Peyer's patch (tissue), 4 donors: Measurements from ENCODE around the gene GCLC. TPM values are rescaled to one million over a fixed set of nuclear protein-coding genes. Genes with fewer than 3 reads are reported as not detected.

Source experiments
- DNase-seq, 3 donors: peaks; one replicate each; pipeline ENCODE4 v3.0.0-alpha.2; 2017 to 2019
- H3K27ac ChIP-seq, 4 donors: fragments of 200-600 bp; sonication (generic); one replicate each; pipeline ENCODE4 v1.5.1; 2016 to 2019
- H3K27me3 ChIP-seq, 2 donors: fragments of 200-600 bp; sonication (generic); one replicate each; pipeline ENCODE4 v1.5.1; 2019
- H3K36me3 ChIP-seq, 3 donors: fragments of 200-600 bp; sonication (generic); one replicate each; pipeline ENCODE4 v1.5.1; 2016 to 2019
- H3K4me1 ChIP-seq, 4 donors: fragments of 200-600 bp; sonication (generic); one replicate each; pipeline ENCODE4 v1.5.1; 2016 to 2019
- H3K4me3 ChIP-seq, 4 donors: fragments of 200-600 bp; sonication (generic); 1 replicate in 3 of 4; 2 replicates in 1 of 4; pipeline ENCODE4 v1.5.1; 2016 to 2019; ENCODE audit warnings: mild to moderate bottlenecking in 1 of 4
- H3K9me3 ChIP-seq, 4 donors: fragments of 200-600 bp; sonication (generic); one replicate each; pipeline ENCODE4 v1.5.1; 2016 to 2019; ENCODE audit warnings: mild to moderate bottlenecking in 1 of 4
- POLR2A ChIP-seq, 2 donors: fragments of 450-650 bp; IDR thresholded peaks; one replicate each; pipeline ENCODE4 v1.5.1; 2017; ENCODE audit warnings: antibody characterized with exemption in 2 of 2, mild to moderate bottlenecking in 2 of 2, moderate library complexity in 2 of 2
- total RNA-seq, 4 donors: library from RNA; depleted of rRNA; stranded (reverse); fragments of >200 nt; gene quantifications; one replicate each; pipeline ENCODE4 v1.1.0, GENCODE V29; 2016
- TF ChIP-seq, protein P1 (sequence below), 6 experiments: fragments of 450-650 bp in 4 of 6; fragments of 200-600 bp in 2 of 6; sonication (generic) in 1 of 6; IDR thresholded peaks; one replicate each; pipeline ENCODE4 v1.5.1; 2017 to 2019; ENCODE audit warnings: antibody characterized with exemption in 6 of 6, mild to moderate bottlenecking in 3 of 6, moderate library complexity in 1 of 6

The GCLC gene
- total RNA-seq, 4 donors from 2014 or later, result 77.5 to 143 (median 126) TPM

DNA sequence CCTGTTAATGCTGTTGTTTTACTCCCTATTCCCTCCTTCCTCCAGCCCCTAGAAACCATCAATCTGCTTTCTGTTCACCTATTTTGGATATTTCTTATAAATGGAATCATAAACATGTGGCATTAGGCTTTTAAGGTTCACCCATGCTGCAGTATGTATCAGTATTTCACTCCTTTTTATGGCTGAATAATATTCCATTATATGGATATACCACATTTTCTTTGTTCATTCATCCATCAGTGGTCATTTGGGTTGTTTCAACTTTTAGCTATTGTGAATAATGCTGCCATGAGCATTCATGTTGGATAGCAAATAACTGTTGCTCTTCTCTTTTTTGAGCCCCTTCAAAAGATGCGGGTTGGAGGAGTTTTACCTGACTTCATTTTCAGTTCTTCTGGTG, 89.2 kb downstream of the GCLC start:
- Histone ChIP-seq H3K36me3 (no peaks in the 10 kb centered on the region), H3K4me1 (no peaks in the 10 kb centered on the region), H3K9me3 (no peaks in the 10 kb centered on the region), H3K27ac (no peak overlapping the region), H3K27me3 (no peaks in the 10 kb centered on the region), H3K4me3 (no peak overlapping the region)
- TF ChIP-seq POLR2A (IDR thresholded peaks at IDR 0.05), result no peak
- TF ChIP-seq, protein P1, sequence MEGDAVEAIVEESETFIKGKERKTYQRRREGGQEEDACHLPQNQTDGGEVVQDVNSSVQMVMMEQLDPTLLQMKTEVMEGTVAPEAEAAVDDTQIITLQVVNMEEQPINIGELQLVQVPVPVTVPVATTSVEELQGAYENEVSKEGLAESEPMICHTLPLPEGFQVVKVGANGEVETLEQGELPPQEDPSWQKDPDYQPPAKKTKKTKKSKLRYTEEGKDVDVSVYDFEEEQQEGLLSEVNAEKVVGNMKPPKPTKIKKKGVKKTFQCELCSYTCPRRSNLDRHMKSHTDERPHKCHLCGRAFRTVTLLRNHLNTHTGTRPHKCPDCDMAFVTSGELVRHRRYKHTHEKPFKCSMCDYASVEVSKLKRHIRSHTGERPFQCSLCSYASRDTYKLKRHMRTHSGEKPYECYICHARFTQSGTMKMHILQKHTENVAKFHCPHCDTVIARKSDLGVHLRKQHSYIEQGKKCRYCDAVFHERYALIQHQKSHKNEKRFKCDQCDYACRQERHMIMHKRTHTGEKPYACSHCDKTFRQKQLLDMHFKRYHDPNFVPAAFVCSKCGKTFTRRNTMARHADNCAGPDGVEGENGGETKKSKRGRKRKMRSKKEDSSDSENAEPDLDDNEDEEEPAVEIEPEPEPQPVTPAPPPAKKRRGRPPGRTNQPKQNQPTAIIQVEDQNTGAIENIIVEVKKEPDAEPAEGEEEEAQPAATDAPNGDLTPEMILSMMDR (IDR thresholded peaks at IDR 0.05), result no peak
- DNase-seq, result no peak

DNA sequence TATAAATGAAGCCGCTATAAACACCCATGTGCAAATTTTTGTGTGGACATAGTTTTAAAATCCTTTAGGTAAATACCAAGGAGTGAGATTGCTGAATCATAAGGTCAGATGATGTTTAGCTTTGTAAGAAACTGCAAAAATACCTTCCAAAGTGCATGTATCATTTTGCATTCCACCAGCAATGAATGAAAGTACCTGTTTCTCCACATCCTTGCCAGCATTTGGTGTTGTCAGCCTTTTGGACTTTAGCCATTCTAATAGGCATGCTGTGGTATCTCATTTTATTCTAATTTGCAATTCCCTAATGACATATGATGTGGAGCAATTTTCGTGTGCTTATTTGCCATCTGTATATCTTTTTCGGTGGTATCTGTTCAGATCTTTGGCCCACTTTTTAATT, 93.7 kb downstream of the GCLC start:
- Histone ChIP-seq H3K27ac (no peak overlapping the region), H3K4me1 (no peaks in the 10 kb centered on the region), H3K27me3 (no peaks in the 10 kb centered on the region), H3K36me3 (no peaks in the 10 kb centered on the region), H3K4me3 (no peak overlapping the region), H3K9me3 (no peaks in the 10 kb centered on the region)
- DNase-seq, result no peak
- no peak for TF ChIP-seq POLR2A (IDR thresholded peaks at IDR 0.05)
- TF ChIP-seq, protein P1 (IDR thresholded peaks at IDR 0.05), result no peak

DNA sequence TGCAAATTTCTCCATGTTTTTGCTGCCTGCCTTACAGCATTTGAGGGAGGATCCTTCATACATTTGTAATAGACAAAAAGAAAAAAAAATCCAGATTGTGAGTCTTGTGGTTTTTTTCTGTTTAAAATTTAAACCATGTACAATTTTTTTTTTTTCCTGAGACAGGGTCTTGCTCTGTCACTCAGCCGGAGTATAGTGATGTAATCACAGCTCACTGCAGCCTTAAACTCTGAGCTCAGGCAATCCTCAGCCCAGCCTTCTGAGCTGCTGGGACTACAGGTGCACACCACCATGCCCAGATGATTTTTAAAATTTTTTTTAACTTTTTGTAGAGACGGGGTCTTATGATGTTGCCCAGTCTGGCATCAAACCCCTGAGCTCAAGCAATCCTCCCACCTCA, 97.0 kb downstream of the GCLC start:
- H3K4me3 ChIP-seq, result no peak overlapping the region
- TF ChIP-seq, protein P1 (IDR thresholded peaks at IDR 0.05), result no peak
- TF ChIP-seq POLR2A (IDR thresholded peaks at IDR 0.05), result no peak
- no peaks in the 10 kb centered on the region for H3K4me1 ChIP-seq
- no peak overlapping the region for H3K27ac ChIP-seq
- no peak for DNase-seq
- no peaks in the 10 kb centered on the region for H3K36me3 ChIP-seq
- no peaks in the 10 kb centered on the region for H3K9me3 ChIP-seq
- no peaks in the 10 kb centered on the region for H3K27me3 ChIP-seq

Other genes with a start within 250 kb of the GCLC start
- 100 to 1,000 TPM in 1 of 4 donors, 10 to 100 TPM in 3; 40.3 to 101 (median 78.6) TPM for gene ELOVL5, start 196.2 kb downstream of the GCLC start, total RNA-seq
- gene KLHL31, start 120.7 kb upstream of the GCLC start, total RNA-seq, result 1 to 10 TPM in 1 of 4 donors, under 1 TPM in 3; 0.53 to 1.2 (median 0.68) TPM
- gene LRRC1, start 249.9 kb upstream of the GCLC start, total RNA-seq, result 10 to 100 TPM; 37.1 to 63.6 (median 49.8) TPM